K562 (cell line): ENCODE data around the gene TMEM92. TPM values are rescaled to one million over a fixed set of nuclear protein-coding genes. Genes with fewer than 3 reads are reported as not detected.

Experiments used
- CC2D1A ChIP-seq: fragments of 450-650 bp; IDR thresholded peaks from 2 replicates; pipeline ENCODE4 v1.6.1; 2017; ENCODE audit warnings: mild to moderate bottlenecking
- CREM ChIP-seq: IDR thresholded peaks from 2 replicates; pipeline ENCODE4 v1.6.1; 2014; ENCODE audit warnings: antibody characterized with exemption, low read depth
- HMGN3 ChIP-seq: IDR thresholded peaks from 2 replicates; pipeline ENCODE4 v1.6.1; 2011; ENCODE audit warnings: borderline replicate concordance, low read depth, mild to moderate bottlenecking, mixed read lengths, low read length; ENCODE audit not compliant: insufficient read length; ENCODE audit errors: extremely low read depth
- L3MBTL2 ChIP-seq: fragments of 450-650 bp; IDR thresholded peaks from 2 replicates; pipeline ENCODE4 v1.6.1; 2016; ENCODE audit warnings: mild to moderate bottlenecking, moderate library complexity
- MAZ ChIP-seq, 2 experiments: fragments of 450-650 bp in 1 of 2; sonication (generic) in 1 of 2; formaldehyde crosslinking; IDR thresholded peaks in 1 of 2; conservative IDR thresholded peaks in 1 of 2; 2 replicates each; pipeline versions ENCODE4 v1.4.0 to v1.5.0; 2020; ENCODE audit warnings: mild to moderate bottlenecking in 1 of 2, missing genetic modification reagents in 1 of 2
- NBN ChIP-seq: fragments of 450-650 bp; IDR thresholded peaks from 2 replicates; pipeline ENCODE4 v1.6.1; 2016; ENCODE audit warnings: low read depth, mild to moderate bottlenecking
- PHF20 ChIP-seq: fragments of 450-650 bp; IDR thresholded peaks from 2 replicates; pipeline ENCODE4 v1.6.1; 2018; ENCODE audit not compliant: partially characterized antibody
- TCF3 ChIP-seq: sonication (generic); formaldehyde crosslinking; IDR thresholded peaks from 2 replicates; pipeline ENCODE4 v1.4.0; 2020; ENCODE audit warnings: mild to moderate bottlenecking, missing genetic modification reagents
- TCF7L2 ChIP-seq: fragments of 150-350 bp; IDR thresholded peaks from 2 replicates; pipeline ENCODE4 v1.6.1; 2016; ENCODE audit warnings: low read depth, mild to moderate bottlenecking, low read length, moderate library complexity
- ZNF24 ChIP-seq: fragments of 450-650 bp; IDR thresholded peaks from 2 replicates; pipeline ENCODE4 v1.6.1; 2016
- ZNF3 ChIP-seq: fragments of 250-450 bp; sonication (Bioruptor Pico); IDR thresholded peaks from 2 replicates; pipeline ENCODE4 v1.5.0; 2021; ENCODE audit warnings: mild to moderate bottlenecking, moderate library complexity
- ZNF717 ChIP-seq: fragments of 250-450 bp; sonication (Bioruptor Pico); IDR thresholded peaks from 2 replicates; pipeline ENCODE4 v1.5.0; 2021
- polyA plus RNA-seq, 8 experiments: library from polyadenylated mRNA; depleted of rRNA in 4 of 8; stranded (reverse) in 5 of 8; unstranded in 3 of 8; fragments of >200 nt; fragmentation: Nextera tagmentation in 2 of 8; fragmentation: Illumina TruSeq in 1 of 8; extraction: Ambion mirVana in 2 of 8; extraction: Trizol in 1 of 8; gene quantifications; 2 replicates each; pipeline versions ENCODE4 v1.2.1 to v1.2.3, GENCODE V29; 2011 to 2014; ENCODE audit warnings: inconsistent platforms in 1 of 8, missing spikeins in 1 of 8
- total RNA-seq, 7 experiments: library from RNA; depleted of rRNA in 6 of 7; stranded (reverse); fragments of >200 nt in 6 of 7; fragmentation: Illumina TruSeq in 2 of 7; extraction: Trizol in 2 of 7; gene quantifications; 2 replicates each; pipeline versions ENCODE4 v1.2.1 to v1.2.3, GENCODE V29; 2011 to 2021; ENCODE audit warnings: low replicate concordance in 1 of 7
- TF ChIP-seq, protein P1 (sequence below), 2 experiments: fragments of 450-650 bp; formaldehyde crosslinking in 1 of 2; IDR thresholded peaks; 2 replicates each; pipeline versions ENCODE4 v1.4.0 to v1.6.1; 2014 to 2020; ENCODE audit warnings: mild to moderate bottlenecking in 2 of 2, borderline replicate concordance in 1 of 2, low read depth in 1 of 2
- TF ChIP-seq, protein P2 (sequence below): fragments of 450-650 bp; IDR thresholded peaks from 2 replicates; pipeline ENCODE4 v1.6.1; 2016; ENCODE audit warnings: borderline replicate concordance
- TF ChIP-seq, protein P3 (sequence below): sonication (generic); formaldehyde crosslinking; IDR thresholded peaks from 2 replicates; pipeline ENCODE4 v1.8.1; 2023; ENCODE audit warnings: mild to moderate bottlenecking, missing genetic modification reagents

Gene TMEM92
- total and polyA plus RNA-seq, 9 of the 15 experiments (the other 6 are each of a cell fraction or from before 2014, with no cell fraction given), result 0.14 to 2.1 (median 0.40) TPM

DNA sequence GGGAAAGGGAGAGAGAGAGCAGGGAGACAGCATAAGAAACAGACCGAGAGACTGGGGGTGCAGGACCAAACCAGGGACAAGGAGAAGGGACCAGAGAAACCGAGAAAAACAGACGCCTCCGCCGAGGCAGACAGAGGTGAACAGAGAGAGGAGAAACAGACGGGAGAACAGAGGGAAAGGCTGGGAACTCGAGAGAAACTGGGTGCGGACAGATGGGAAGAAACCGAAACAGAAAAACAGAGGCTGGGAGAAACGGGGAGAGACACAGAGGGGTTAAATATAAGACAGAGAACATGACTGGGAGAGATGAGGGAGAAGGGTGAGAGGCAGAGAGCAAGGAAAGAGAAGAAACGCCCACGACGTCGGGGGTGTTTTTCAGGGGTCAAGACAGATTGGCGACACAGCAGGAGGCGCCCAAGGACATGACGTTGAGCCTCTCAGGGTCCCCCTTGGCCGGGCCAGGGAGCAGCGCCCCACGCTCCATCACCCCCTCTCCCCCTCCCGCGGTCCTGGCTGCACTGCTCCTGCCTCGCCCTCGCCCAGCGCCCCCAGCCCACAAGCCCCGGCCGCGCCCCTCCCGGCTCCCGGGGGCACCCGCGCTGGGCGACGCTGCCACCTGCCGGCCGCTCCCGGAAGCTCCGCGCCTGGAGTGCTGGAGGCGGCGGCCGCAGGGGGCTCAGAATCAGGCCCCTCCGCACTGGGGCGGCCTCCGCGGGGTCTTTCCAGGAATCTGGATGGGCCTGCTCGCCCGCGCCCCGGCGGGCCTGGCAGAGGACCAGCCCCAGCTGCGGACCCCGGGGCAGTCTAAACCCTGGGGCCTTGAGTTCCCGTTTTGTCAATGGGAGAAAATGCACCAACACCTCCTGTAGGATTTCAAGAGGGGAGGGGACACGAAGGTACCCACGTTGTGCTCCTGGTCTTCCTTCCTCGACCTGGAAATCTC, 1.3 kb upstream of the TMEM92 start (continued):
- TF ChIP-seq TCF7L2 (no peak), ZNF3 (CRISPR knock-in tag) (no peak), NBN (no peak), ZNF24 (no peak), TCF3 (CRISPR knock-in tag) (no peak), PHF20 (peak; percentile 22), HMGN3 (peak; percentile 66), ZNF717 (CRISPR knock-in tag) (no peak), MAZ (CRISPR knock-in tag; conservative IDR thresholded peaks at IDR 0.05 in 1 of 2, IDR thresholded peaks at IDR 0.05 in 1 of 2) (peak in 1 of 2 experiments; percentile 81; a peak in 3 of 4 replicates), CC2D1A (no peak), L3MBTL2 (no peak; the same call in 1 of the 2 replicates), CREM (peak; percentile 68)
- TF ChIP-seq, protein P1, sequence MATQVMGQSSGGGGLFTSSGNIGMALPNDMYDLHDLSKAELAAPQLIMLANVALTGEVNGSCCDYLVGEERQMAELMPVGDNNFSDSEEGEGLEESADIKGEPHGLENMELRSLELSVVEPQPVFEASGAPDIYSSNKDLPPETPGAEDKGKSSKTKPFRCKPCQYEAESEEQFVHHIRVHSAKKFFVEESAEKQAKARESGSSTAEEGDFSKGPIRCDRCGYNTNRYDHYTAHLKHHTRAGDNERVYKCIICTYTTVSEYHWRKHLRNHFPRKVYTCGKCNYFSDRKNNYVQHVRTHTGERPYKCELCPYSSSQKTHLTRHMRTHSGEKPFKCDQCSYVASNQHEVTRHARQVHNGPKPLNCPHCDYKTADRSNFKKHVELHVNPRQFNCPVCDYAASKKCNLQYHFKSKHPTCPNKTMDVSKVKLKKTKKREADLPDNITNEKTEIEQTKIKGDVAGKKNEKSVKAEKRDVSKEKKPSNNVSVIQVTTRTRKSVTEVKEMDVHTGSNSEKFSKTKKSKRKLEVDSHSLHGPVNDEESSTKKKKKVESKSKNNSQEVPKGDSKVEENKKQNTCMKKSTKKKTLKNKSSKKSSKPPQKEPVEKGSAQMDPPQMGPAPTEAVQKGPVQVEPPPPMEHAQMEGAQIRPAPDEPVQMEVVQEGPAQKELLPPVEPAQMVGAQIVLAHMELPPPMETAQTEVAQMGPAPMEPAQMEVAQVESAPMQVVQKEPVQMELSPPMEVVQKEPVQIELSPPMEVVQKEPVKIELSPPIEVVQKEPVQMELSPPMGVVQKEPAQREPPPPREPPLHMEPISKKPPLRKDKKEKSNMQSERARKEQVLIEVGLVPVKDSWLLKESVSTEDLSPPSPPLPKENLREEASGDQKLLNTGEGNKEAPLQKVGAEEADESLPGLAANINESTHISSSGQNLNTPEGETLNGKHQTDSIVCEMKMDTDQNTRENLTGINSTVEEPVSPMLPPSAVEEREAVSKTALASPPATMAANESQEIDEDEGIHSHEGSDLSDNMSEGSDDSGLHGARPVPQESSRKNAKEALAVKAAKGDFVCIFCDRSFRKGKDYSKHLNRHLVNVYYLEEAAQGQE (IDR thresholded peaks at IDR 0.05; ENCODE audit: borderline replicate concordance), result peak; percentile 77
- TF ChIP-seq, protein P1 (CRISPR knock-in tag; IDR thresholded peaks at IDR 0.05; ENCODE audit: low read depth), result no peak
- TF ChIP-seq, protein P2, sequence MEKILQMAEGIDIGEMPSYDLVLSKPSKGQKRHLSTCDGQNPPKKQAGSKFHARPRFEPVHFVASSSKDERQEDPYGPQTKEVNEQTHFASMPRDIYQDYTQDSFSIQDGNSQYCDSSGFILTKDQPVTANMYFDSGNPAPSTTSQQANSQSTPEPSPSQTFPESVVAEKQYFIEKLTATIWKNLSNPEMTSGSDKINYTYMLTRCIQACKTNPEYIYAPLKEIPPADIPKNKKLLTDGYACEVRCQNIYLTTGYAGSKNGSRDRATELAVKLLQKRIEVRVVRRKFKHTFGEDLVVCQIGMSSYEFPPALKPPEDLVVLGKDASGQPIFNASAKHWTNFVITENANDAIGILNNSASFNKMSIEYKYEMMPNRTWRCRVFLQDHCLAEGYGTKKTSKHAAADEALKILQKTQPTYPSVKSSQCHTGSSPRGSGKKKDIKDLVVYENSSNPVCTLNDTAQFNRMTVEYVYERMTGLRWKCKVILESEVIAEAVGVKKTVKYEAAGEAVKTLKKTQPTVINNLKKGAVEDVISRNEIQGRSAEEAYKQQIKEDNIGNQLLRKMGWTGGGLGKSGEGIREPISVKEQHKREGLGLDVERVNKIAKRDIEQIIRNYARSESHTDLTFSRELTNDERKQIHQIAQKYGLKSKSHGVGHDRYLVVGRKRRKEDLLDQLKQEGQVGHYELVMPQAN, result 0 out of 2 replicates have a peak, but pooled peaks have one; percentile 22
- TF ChIP-seq, protein P3, sequence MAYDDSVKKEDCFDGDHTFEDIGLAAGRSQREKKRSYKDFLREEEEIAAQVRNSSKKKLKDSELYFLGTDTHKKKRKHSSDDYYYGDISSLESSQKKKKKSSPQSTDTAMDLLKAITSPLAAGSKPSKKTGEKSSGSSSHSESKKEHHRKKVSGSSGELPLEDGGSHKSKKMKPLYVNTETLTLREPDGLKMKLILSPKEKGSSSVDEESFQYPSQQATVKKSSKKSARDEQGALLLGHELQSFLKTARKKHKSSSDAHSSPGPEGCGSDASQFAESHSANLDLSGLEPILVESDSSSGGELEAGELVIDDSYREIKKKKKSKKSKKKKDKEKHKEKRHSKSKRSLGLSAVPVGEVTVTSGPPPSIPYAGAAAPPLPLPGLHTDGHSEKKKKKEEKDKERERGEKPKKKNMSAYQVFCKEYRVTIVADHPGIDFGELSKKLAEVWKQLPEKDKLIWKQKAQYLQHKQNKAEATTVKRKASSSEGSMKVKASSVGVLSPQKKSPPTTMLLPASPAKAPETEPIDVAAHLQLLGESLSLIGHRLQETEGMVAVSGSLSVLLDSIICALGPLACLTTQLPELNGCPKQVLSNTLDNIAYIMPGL (CRISPR knock-in tag), result no peak
